AG04450 (cell line): ENCODE results near the gene PAX6. TPM values are rescaled to one million over a fixed set of nuclear protein-coding genes. Genes with fewer than 3 reads are reported as not detected.

Source experiments
- CTCF ChIA-PET: fragments of 300-600, 350-600 bp; formaldehyde crosslinking; extraction: SDS; loops from one replicate; lab custom pipeline; 2022; ENCODE audit warnings: antibody characterized with exemption, inconsistent platforms; lab: Charles Lee
- POLR2A ChIA-PET: fragments of 350-600 bp; formaldehyde crosslinking; extraction: SDS; loops from one replicate; lab custom pipeline; 2021; ENCODE audit warnings: antibody characterized with exemption, inconsistent platforms; lab: Yijun Ruan, JAX
- DNase-seq: peaks from one replicate; pipeline ENCODE4 v3.0.0-alpha.2; 2011; ENCODE audit warnings: low read depth, low spot score
- H3K27ac ChIP-seq: one replicate; pipeline ENCODE4 v1.5.1; 2012; ENCODE audit warnings: low read depth, low read length, control low read depth
- H3K27me3 ChIP-seq: one replicate; pipeline ENCODE4 v1.6.0; 2012; ENCODE audit warnings: low read length; ENCODE audit not compliant: control insufficient read depth, insufficient read depth
- H3K4me3 ChIP-seq: 2 replicates; pipeline ENCODE4 v1.5.1; 2011; ENCODE audit warnings: mild to moderate bottlenecking, low read depth, low read length, control low read depth
- H3K9me3 ChIP-seq: 2 replicates; pipeline ENCODE4 v1.5.1; 2012; ENCODE audit warnings: low read length; ENCODE audit not compliant: control insufficient read depth, insufficient read depth
- polyA plus RNA-seq: library from polyadenylated mRNA; depleted of rRNA; stranded (reverse); fragments of >200 nt; gene quantifications from 2 replicates; pipeline ENCODE4 v1.2.3, GENCODE V29; 2011
- TF ChIP-seq, protein P1 (sequence below): IDR thresholded peaks from 2 replicates; pipeline ENCODE4 v1.5.1; 2011; ENCODE audit warnings: low read depth, low read length, control low read depth, inconsistent platforms

Gene PAX6
- polyA plus RNA-seq, 1 experiment, result not detected

DNA sequence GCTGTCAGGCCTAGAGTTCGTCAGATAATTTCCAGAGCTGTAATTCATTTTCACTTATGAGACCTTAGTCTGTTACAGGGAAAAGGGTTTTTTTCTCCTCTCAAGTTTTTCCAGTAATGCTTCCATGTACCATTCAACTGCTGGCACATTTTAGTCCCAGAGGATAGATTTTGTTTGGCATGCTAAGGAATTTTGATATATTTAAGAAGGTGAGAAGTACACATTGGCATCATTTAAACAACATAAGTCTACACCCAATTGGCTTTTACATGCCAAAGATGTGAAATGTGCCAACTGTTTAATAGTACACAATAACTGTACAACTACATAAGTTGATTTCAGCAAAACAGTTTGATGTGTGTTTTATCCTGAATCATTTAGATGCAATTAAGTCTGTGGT is 71.0 kb downstream of the PAX6 start:
- H3K27me3 ChIP-seq, result no peaks in the 10 kb centered on the region
- CTCF ChIA-PET, result no interaction called here
- H3K27ac ChIP-seq, result no peak overlapping the region
- no peak for DNase-seq
- TF ChIP-seq, protein P1, sequence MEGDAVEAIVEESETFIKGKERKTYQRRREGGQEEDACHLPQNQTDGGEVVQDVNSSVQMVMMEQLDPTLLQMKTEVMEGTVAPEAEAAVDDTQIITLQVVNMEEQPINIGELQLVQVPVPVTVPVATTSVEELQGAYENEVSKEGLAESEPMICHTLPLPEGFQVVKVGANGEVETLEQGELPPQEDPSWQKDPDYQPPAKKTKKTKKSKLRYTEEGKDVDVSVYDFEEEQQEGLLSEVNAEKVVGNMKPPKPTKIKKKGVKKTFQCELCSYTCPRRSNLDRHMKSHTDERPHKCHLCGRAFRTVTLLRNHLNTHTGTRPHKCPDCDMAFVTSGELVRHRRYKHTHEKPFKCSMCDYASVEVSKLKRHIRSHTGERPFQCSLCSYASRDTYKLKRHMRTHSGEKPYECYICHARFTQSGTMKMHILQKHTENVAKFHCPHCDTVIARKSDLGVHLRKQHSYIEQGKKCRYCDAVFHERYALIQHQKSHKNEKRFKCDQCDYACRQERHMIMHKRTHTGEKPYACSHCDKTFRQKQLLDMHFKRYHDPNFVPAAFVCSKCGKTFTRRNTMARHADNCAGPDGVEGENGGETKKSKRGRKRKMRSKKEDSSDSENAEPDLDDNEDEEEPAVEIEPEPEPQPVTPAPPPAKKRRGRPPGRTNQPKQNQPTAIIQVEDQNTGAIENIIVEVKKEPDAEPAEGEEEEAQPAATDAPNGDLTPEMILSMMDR, result no peak
- no peak overlapping the region for H3K4me3 ChIP-seq
- POLR2A ChIA-PET, result no interaction called here
- peaks cover 3% of the 10 kb centered on the region; the same call in 1 of the 2 replicates for H3K9me3 ChIP-seq
